HEK293 (cell line): ENCODE measurements around the gene RTL1.
A peak's percentile ranks its signal among the peaks of the same experiment; 100 is the strongest.

Experiments used
- CTCF ChIA-PET: fragments of 350-600 bp; formaldehyde crosslinking; extraction: SDS; loops from one replicate; lab custom pipeline; 2021; ENCODE audit warnings: antibody characterized with exemption; lab: Yijun Ruan, JAX
- POLR2A ChIA-PET: fragments of 300-600 bp; formaldehyde crosslinking; extraction: SDS; loops from one replicate; lab custom pipeline; 2020; ENCODE audit warnings: antibody characterized with exemption, inconsistent platforms; lab: Yijun Ruan, JAX
- H3K27ac ChIP-seq: fragments of 200-500 bp; sonication (Bioruptor generic); 2 replicates; pipeline ENCODE4 v1.5.1; 2014; ENCODE audit warnings: low read depth, low read length, control low read depth, inconsistent platforms; ENCODE audit errors: extremely low read depth
- H3K36me3 ChIP-seq, 2 experiments: fragments of 200-500 bp in 1 of 2; sonication (Bioruptor generic) in 1 of 2; 1 replicate in 1 of 2; 2 replicates in 1 of 2; pipeline ENCODE4 v1.5.1; 2014 to 2017; ENCODE audit warnings: inconsistent platforms in 2 of 2, low read length in 2 of 2; ENCODE audit not compliant: control insufficient read depth in 2 of 2, insufficient read depth in 1 of 2
- H3K4me1 ChIP-seq: fragments of 200-500 bp; sonication (Bioruptor generic); 2 replicates; pipeline ENCODE4 v1.5.1; 2014; ENCODE audit warnings: mild to moderate bottlenecking, low read length, inconsistent platforms; ENCODE audit not compliant: control insufficient read depth, insufficient read depth
- H3K4me3 ChIP-seq: 2 replicates; pipeline ENCODE4 v1.5.1; 2011; ENCODE audit warnings: low read depth, mild to moderate bottlenecking, control low read depth, low read length, moderate library complexity
- H3K9me3 ChIP-seq: fragments of 200-500 bp; sonication (Bioruptor generic); 2 replicates; pipeline ENCODE4 v1.5.1; 2014; ENCODE audit warnings: low read depth, low read length, inconsistent platforms; ENCODE audit not compliant: control insufficient read depth, insufficient read depth
- KLF9 ChIP-seq: fragments of 450-650 bp; formaldehyde crosslinking; IDR thresholded peaks from 2 replicates; pipeline ENCODE4 v1.5.1; 2016; ENCODE audit warnings: missing biosample characterization, missing genetic modification characterization, low read depth
- ZBTB10 ChIP-seq: fragments of 450-650 bp; formaldehyde crosslinking; IDR thresholded peaks from 2 replicates; pipeline ENCODE4 v1.5.1; 2016; ENCODE audit warnings: missing biosample characterization, missing genetic modification characterization
- ZBTB11 ChIP-seq: fragments of 450-650 bp; formaldehyde crosslinking; conservative IDR thresholded peaks from 2 replicates; pipeline ENCODE4 v1.5.1; 2016; ENCODE audit warnings: low read depth, missing biosample characterization, missing genetic modification characterization
- ZBTB17 ChIP-seq: fragments of 450-650 bp; formaldehyde crosslinking; IDR thresholded peaks from 2 replicates; pipeline ENCODE4 v1.5.1; 2016; ENCODE audit warnings: missing biosample characterization, missing genetic modification characterization
- ZBTB8A ChIP-seq: fragments of 450-650 bp; formaldehyde crosslinking; IDR thresholded peaks from 2 replicates; pipeline ENCODE4 v1.5.1; 2016; ENCODE audit warnings: missing biosample characterization, missing genetic modification characterization
- ZFHX2 ChIP-seq: fragments of 450-650 bp; formaldehyde crosslinking; conservative IDR thresholded peaks from 2 replicates; pipeline ENCODE4 v1.5.1; 2016; ENCODE audit warnings: missing biosample characterization, missing genetic modification characterization
- ZNF221 ChIP-seq: fragments of 450-650 bp; formaldehyde crosslinking; IDR thresholded peaks from 2 replicates; pipeline ENCODE4 v1.5.1; 2017; ENCODE audit warnings: missing biosample characterization, missing genetic modification characterization, borderline replicate concordance
- ZNF266 ChIP-seq: fragments of 450-650 bp; formaldehyde crosslinking; IDR thresholded peaks from 2 replicates; pipeline ENCODE4 v1.5.1; 2016; ENCODE audit warnings: missing biosample characterization, missing genetic modification characterization, low read depth
- ZNF274 ChIP-seq, 2 experiments: fragments of 200-500 bp in 1 of 2; fragments of 450-650 bp in 1 of 2; sonication (Bioruptor generic) in 1 of 2; formaldehyde crosslinking in 1 of 2; IDR thresholded peaks; 2 replicates each; pipeline versions ENCODE4 v1.5.1 to v1.6.1; 2014 to 2016; ENCODE audit warnings: borderline replicate concordance in 1 of 2, inconsistent platforms in 1 of 2, low read length in 1 of 2, missing biosample characterization in 1 of 2, missing genetic modification characterization in 1 of 2
- ZNF398 ChIP-seq: fragments of 450-650 bp; formaldehyde crosslinking; IDR thresholded peaks from 2 replicates; pipeline ENCODE4 v1.5.1; 2017; ENCODE audit warnings: missing biosample characterization, missing genetic modification characterization
- ZNF48 ChIP-seq: fragments of 450-650 bp; formaldehyde crosslinking; IDR thresholded peaks from 2 replicates; pipeline ENCODE4 v1.5.1; 2016; ENCODE audit warnings: missing biosample characterization, missing genetic modification characterization
- ZNF624 ChIP-seq: fragments of 450-650 bp; formaldehyde crosslinking; IDR thresholded peaks from 2 replicates; pipeline ENCODE4 v1.5.1; 2017; ENCODE audit warnings: missing biosample characterization, missing genetic modification characterization
- ZNF843 ChIP-seq: fragments of 450-650 bp; formaldehyde crosslinking; IDR thresholded peaks from 2 replicates; pipeline ENCODE4 v1.5.1; 2016; ENCODE audit warnings: missing biosample characterization, missing genetic modification characterization
- ZSCAN18 ChIP-seq: fragments of 450-650 bp; formaldehyde crosslinking; IDR thresholded peaks from 2 replicates; pipeline ENCODE4 v1.5.1; 2016; ENCODE audit warnings: missing biosample characterization, missing genetic modification characterization
- ZSCAN5A ChIP-seq: fragments of 450-650 bp; formaldehyde crosslinking; IDR thresholded peaks from 2 replicates; pipeline ENCODE4 v1.5.1; 2016; ENCODE audit warnings: missing biosample characterization, missing genetic modification characterization

RTL1 gene

GRCh38 chr14:100874051-100874410 lies 29.5 kb downstream of the RTL1 start:
- POLR2A ChIA-PET: no interaction called here
- CTCF ChIA-PET: no interaction called here

GRCh38 chr14:100873096-100873482 lies 30.4 kb downstream of the RTL1 start:
- Histone ChIP-seq H3K27ac (no peak overlapping the region), H3K4me1 (no peaks in the 10 kb centered on the region), H3K4me3 (no peak overlapping the region), H3K9me3 (no peaks in the 10 kb centered on the region), H3K36me3 (no peaks in the 10 kb centered on the region)
- TF ChIP-seq ZBTB11 (tag by site-specific recombination) (0 out of 2 replicates have a peak, but pooled peaks have one; percentile 5), ZNF48 (tag by site-specific recombination) (no peak), ZFHX2 (tag by site-specific recombination) (0 out of 2 replicates have a peak, but pooled peaks have one; percentile 5), ZNF398 (0 out of 2 replicates have a peak, but pooled peaks have one; percentile 21), ZNF843 (tag by site-specific recombination) (no peak), KLF9 (tag by site-specific recombination) (no peak), ZBTB8A (tag by site-specific recombination) (no peak), ZBTB17 (tag by site-specific recombination) (no peak)
- POLR2A ChIA-PET: no interaction called here
- CTCF ChIA-PET: no interaction called here

More at GRCh38 chr14:100874051-100874410, 29.5 kb downstream of the RTL1 start:
- Histone ChIP-seq H3K9me3 (no peaks in the 10 kb centered on the region), H3K4me1 (no peaks in the 10 kb centered on the region), H3K27ac (no peak overlapping the region), H3K36me3 (no peaks in the 10 kb centered on the region), H3K4me3 (no peak overlapping the region)
- TF ChIP-seq ZNF274 (IDR thresholded peaks at IDR 0.05; ENCODE audit: low read length) (no peak), ZNF274 (tag by site-specific recombination; IDR thresholded peaks at IDR 0.05; ENCODE audit: borderline replicate concordance) (no peak), ZNF624 (tag by site-specific recombination) (no peak), ZSCAN18 (tag by site-specific recombination) (no peak), ZSCAN5A (tag by site-specific recombination) (no peak), ZBTB10 (tag by site-specific recombination) (no peak), ZBTB8A (tag by site-specific recombination) (no peak), ZNF266 (tag by site-specific recombination) (no peak), ZNF221 (tag by site-specific recombination) (no peak)
